WTC11 (cell line): ENCODE measurements around the gene INTS11. TPM values are rescaled to one million over a fixed set of nuclear protein-coding genes. Genes with fewer than 3 reads are reported as not detected.

Experiments
- ATAC-seq: fragments of 200-7000 bp; cut with Tn5 transposase; 2 replicates; pipeline ENCODE4 v1.10.0; 2021; ENCODE audit warnings: mild to moderate bottlenecking, moderate library complexity
- CTCF ChIA-PET: fragments of 300-600 bp; sonication (Branson Sonifier 250); formaldehyde crosslinking; loops from one replicate; lab custom pipeline; 2021; ENCODE audit warnings: antibody characterized with exemption; lab: Charles Lee
- POLR2A ChIA-PET: fragments of 350-600 bp; sonication (Branson Sonifier 250); formaldehyde crosslinking; loops from one replicate; lab custom pipeline; 2021; ENCODE audit warnings: antibody characterized with exemption; lab: Charles Lee
- DNase-seq: peaks from one replicate; pipeline ENCODE4 v3.0.0; 2021; ENCODE audit warnings: low spot score
- H3K27ac Mint-ChIP-seq: 2 replicates; pipeline ENCODE4 v1.8.0; 2021; ENCODE audit warnings: mixed read lengths
- H3K27me3 Mint-ChIP-seq: 2 replicates; pipeline ENCODE4 v1.8.0; 2021; ENCODE audit warnings: low read depth, mild to moderate bottlenecking, moderate library complexity, mixed read lengths
- H3K36me3 Mint-ChIP-seq: 2 replicates; pipeline ENCODE4 v1.8.0; 2021; ENCODE audit warnings: mixed read lengths
- H3K4me1 Mint-ChIP-seq: 2 replicates; pipeline ENCODE4 v1.8.0; 2022; ENCODE audit warnings: mixed read lengths
- H3K4me3 Mint-ChIP-seq: 2 replicates; pipeline ENCODE4 v1.8.0; 2021; ENCODE audit warnings: mild to moderate bottlenecking, moderate library complexity, mixed read lengths
- H3K9me3 Mint-ChIP-seq: 2 replicates; pipeline ENCODE4 v1.8.0; 2021; ENCODE audit warnings: mixed read lengths
- AR ChIP-seq: fragments of 250-450 bp; sonication (Bioruptor Pico); IDR thresholded peaks from 2 replicates; pipeline ENCODE4 v1.9.0; 2021; ENCODE audit warnings: mild to moderate bottlenecking
- ATF1 ChIP-seq: sonication (generic); formaldehyde crosslinking; IDR thresholded peaks from 2 replicates; pipeline ENCODE4 v1.8.1; 2023; ENCODE audit warnings: mild to moderate bottlenecking, moderate library complexity, missing genetic modification reagents
- CDX4 ChIP-seq: fragments of 250-450 bp; sonication (Bioruptor Pico); IDR thresholded peaks from 2 replicates; pipeline ENCODE4 v1.9.0; 2021; ENCODE audit warnings: moderate library complexity, mild to moderate bottlenecking, inconsistent platforms, borderline replicate concordance
- E2F4 ChIP-seq: sonication (generic); formaldehyde crosslinking; IDR thresholded peaks from 2 replicates; pipeline ENCODE4 v1.8.1; 2022; ENCODE audit warnings: low read depth, mild to moderate bottlenecking, moderate library complexity, missing genetic modification reagents, borderline replicate concordance
- E2F5 ChIP-seq: sonication (generic); formaldehyde crosslinking; IDR thresholded peaks from 2 replicates; pipeline ENCODE4 v1.8.1; 2022; ENCODE audit warnings: mild to moderate bottlenecking, moderate library complexity, missing genetic modification reagents
- EMX1 ChIP-seq: fragments of 250-450 bp; sonication (Bioruptor Pico); IDR thresholded peaks from 2 replicates; pipeline ENCODE4 v1.8.0; 2021; ENCODE audit warnings: mild to moderate bottlenecking
- FOXP1 ChIP-seq: sonication (generic); formaldehyde crosslinking; IDR thresholded peaks from 2 replicates; pipeline ENCODE4 v1.8.0; 2022; ENCODE audit warnings: missing genetic modification reagents, mild to moderate bottlenecking, moderate library complexity, borderline replicate concordance
- GABPB1 ChIP-seq: sonication (generic); formaldehyde crosslinking; IDR thresholded peaks from 2 replicates; pipeline ENCODE4 v1.8.1; 2023; ENCODE audit warnings: mild to moderate bottlenecking, missing genetic modification reagents
- HMGA2 ChIP-seq: fragments of 250-450 bp; sonication (Bioruptor Pico); IDR thresholded peaks from 2 replicates; pipeline ENCODE4 v1.4.0; 2021; ENCODE audit warnings: mild to moderate bottlenecking, moderate library complexity
- HMGXB4 ChIP-seq: sonication (generic); formaldehyde crosslinking; IDR thresholded peaks from 2 replicates; pipeline ENCODE4 v1.8.1; 2023; ENCODE audit warnings: mild to moderate bottlenecking, moderate library complexity, missing genetic modification reagents
- IRF1 ChIP-seq: sonication (generic); formaldehyde crosslinking; IDR thresholded peaks from 2 replicates; pipeline ENCODE4 v1.8.0; 2023; ENCODE audit warnings: missing genetic modification reagents
- KAT7 ChIP-seq: sonication (generic); formaldehyde crosslinking; IDR thresholded peaks from 2 replicates; pipeline ENCODE4 v1.8.1; 2023; ENCODE audit warnings: missing genetic modification reagents, mild to moderate bottlenecking, borderline replicate concordance
- NFE2L1 ChIP-seq: sonication (generic); formaldehyde crosslinking; IDR thresholded peaks from 2 replicates; pipeline ENCODE4 v1.8.1; 2023; ENCODE audit warnings: missing genetic modification reagents
- NFYB ChIP-seq: sonication (generic); formaldehyde crosslinking; conservative IDR thresholded peaks from 2 replicates; pipeline ENCODE4 v1.8.0; 2022; ENCODE audit warnings: low read depth, missing genetic modification reagents
- TP53 ChIP-seq: sonication (generic); formaldehyde crosslinking; IDR thresholded peaks from 2 replicates; pipeline ENCODE4 v1.8.1; 2023; ENCODE audit warnings: mild to moderate bottlenecking, missing genetic modification reagents
- ZBTB21 ChIP-seq: sonication (generic); formaldehyde crosslinking; IDR thresholded peaks from 2 replicates; pipeline ENCODE4 v1.8.1; 2023; ENCODE audit warnings: mild to moderate bottlenecking, missing genetic modification reagents, borderline replicate concordance
- ZNF281 ChIP-seq: sonication (generic); formaldehyde crosslinking; IDR thresholded peaks from 2 replicates; pipeline ENCODE4 v1.8.0; 2023; ENCODE audit warnings: mild to moderate bottlenecking, missing genetic modification reagents
- ZNF396 ChIP-seq: fragments of 250-450 bp; sonication (Bioruptor Pico); IDR thresholded peaks from 2 replicates; pipeline ENCODE4 v1.8.0; 2021; ENCODE audit warnings: mild to moderate bottlenecking, moderate library complexity, borderline replicate concordance
- total RNA-seq: library from RNA; stranded (reverse); gene quantifications from 3 replicates; pipeline ENCODE4 v1.2.3, GENCODE V29; 2021

Gene INTS11
- total RNA-seq, 1 experiment from 2014 or later, result 170 TPM

GRCh38 chr1:1273512-1274298 is 50.8 kb downstream of the INTS11 start, which contains the start of gene UBE2J2 (continued):
- TF ChIP-seq HMGXB4 (CRISPR knock-in tag), result no peak

GRCh38 chr1:1273209-1273511 is 51.3 kb downstream of the INTS11 start:
- no peak overlapping the region; the same call in 1 of the 2 replicates for H3K27ac Mint-ChIP-seq
- DNase-seq (peak; percentile 12), ATAC-seq (no peak)
- ChIA-PET CTCF (interaction anchor here (0.6 to 2.2 kb wide), 13 partner anchors 9 to 209 kb away, joined by 3 to 25 read pairs (median 4); no protein-coding TSS in a partner anchor), POLR2A (interaction anchor here (0.6 to 1.4 kb wide), 3 partner anchors 15 to 227 kb away, joined by 3 to 5 read pairs (median 3); no protein-coding TSS in a partner anchor)
- peaks cover 5% of the 10 kb centered on the region for H3K9me3 Mint-ChIP-seq
- TF ChIP-seq FOXP1 (CRISPR knock-in tag) (no peak), E2F5 (CRISPR knock-in tag) (no peak), HMGA2 (CRISPR knock-in tag) (no peak), AR (CRISPR knock-in tag) (no peak), CDX4 (CRISPR knock-in tag) (no peak), IRF1 (CRISPR knock-in tag) (no peak), ZBTB21 (CRISPR knock-in tag) (no peak), NFYB (no peak), TP53 (no peak), ZNF281 (CRISPR knock-in tag) (no peak), KAT7 (CRISPR knock-in tag) (no peak), GABPB1 (CRISPR knock-in tag) (no peak), NFE2L1 (CRISPR knock-in tag) (no peak), E2F4 (no peak), EMX1 (no peak), ATF1 (no peak), ZNF396 (CRISPR knock-in tag) (no peak)
- H3K36me3 Mint-ChIP-seq, result peaks cover 6% of the 10 kb centered on the region
- H3K27me3 Mint-ChIP-seq, result no peaks in the 10 kb centered on the region
- H3K4me1 Mint-ChIP-seq, result peaks cover 23% of the 10 kb centered on the region
- H3K4me3 Mint-ChIP-seq, result peak overlapping the region; percentile 84
